Activated naive CD4-positive, alpha-beta T cell treated with anti-CD3 and anti-CD28 coated beads, Interleukin-2, amount 50 U/mL, for 24 hours (primary cell): ENCODE measurements around the gene EEF1A1.

Experiments
- H3K27ac Mint-ChIP-seq: one replicate; pipeline ENCODE4 v1.8.0; 2021; ENCODE audit warnings: mild to moderate bottlenecking, mixed read lengths
- H3K27me3 Mint-ChIP-seq: one replicate; pipeline ENCODE4 v1.8.0; 2021; ENCODE audit warnings: mixed read lengths
- H3K36me3 Mint-ChIP-seq: one replicate; pipeline ENCODE4 v1.8.0; 2021; ENCODE audit warnings: mixed read lengths
- H3K4me1 Mint-ChIP-seq: one replicate; pipeline ENCODE4 v1.8.0; 2021; ENCODE audit warnings: mixed read lengths
- H3K4me3 Mint-ChIP-seq: one replicate; pipeline ENCODE4 v1.8.0; 2021; ENCODE audit warnings: mild to moderate bottlenecking, mixed read lengths
- H3K9me3 Mint-ChIP-seq: one replicate; pipeline ENCODE4 v1.8.0; 2021; ENCODE audit warnings: mixed read lengths

EEF1A1 gene

DNA sequence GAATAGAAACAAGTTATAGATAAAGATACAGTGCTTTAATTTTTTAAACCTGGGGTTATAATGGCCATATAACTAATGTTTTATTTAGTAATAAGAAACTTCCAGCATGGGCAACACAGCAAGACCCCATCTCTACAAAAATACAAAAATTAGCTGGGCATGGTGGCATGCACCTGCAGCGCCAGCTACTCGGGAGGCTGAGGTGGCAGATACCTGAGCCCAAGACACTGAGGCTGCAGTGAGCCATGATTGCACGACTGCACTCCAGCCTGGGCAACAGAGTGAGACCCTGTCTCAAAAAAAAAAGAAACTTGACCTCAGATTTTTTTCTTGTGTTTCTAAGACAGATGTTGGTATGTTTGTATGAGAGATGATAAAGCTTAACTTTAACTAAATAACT is 22.9 kb downstream of the EEF1A1 start:
- H3K4me3 Mint-ChIP-seq = no peak overlapping the region
- no peak overlapping the region for H3K27ac Mint-ChIP-seq
- H3K27me3 Mint-ChIP-seq = no peaks in the 10 kb centered on the region
- peaks cover 6% of the 10 kb centered on the region for H3K36me3 Mint-ChIP-seq
- H3K9me3 Mint-ChIP-seq = no peaks in the 10 kb centered on the region
- no peaks in the 10 kb centered on the region for H3K4me1 Mint-ChIP-seq

DNA sequence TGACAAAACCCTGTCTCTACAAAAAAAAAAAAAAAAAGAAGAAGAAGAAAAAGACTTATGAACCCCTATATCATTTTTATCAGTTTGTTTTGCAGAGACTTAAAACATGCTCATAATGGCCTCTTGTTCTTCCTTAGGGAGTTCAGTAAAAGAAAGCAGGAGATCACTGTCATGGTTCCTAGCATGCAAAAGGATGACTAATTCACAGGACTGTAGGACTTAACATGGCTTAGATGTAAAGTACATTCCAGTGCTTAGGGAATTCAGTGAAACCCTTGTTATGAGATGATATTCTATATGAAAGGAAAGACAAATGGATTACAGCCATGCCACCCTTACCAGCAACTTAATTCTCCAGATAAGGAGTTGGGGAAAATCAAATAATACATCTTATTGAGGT is 29.5 kb downstream of the EEF1A1 start:
- H3K4me1 Mint-ChIP-seq = peaks cover 4% of the 10 kb centered on the region
- H3K27me3 Mint-ChIP-seq = no peaks in the 10 kb centered on the region
- no peak overlapping the region for H3K4me3 Mint-ChIP-seq
- peaks cover 22% of the 10 kb centered on the region for H3K36me3 Mint-ChIP-seq
- H3K9me3 Mint-ChIP-seq = no peaks in the 10 kb centered on the region
- no peak overlapping the region for H3K27ac Mint-ChIP-seq

DNA sequence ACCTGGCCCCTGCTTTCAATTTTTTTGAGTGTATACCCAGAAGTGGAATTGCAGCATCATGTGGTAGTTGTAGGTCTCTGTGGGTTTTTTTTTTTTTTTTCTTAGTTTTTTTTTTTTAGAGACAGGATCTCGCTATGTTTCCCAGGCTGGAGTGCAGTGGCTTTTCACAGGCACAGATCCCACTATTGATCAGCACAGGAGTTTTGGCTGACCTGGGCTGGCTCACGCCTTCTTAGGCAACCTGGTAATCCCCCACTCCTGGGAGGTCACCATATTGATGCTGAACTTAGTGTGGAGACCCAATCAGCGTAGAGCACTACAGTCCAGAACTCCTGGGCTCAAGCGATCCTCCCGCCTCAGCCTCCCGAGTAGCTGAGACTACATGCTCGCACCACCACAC is 33.4 kb downstream of the EEF1A1 start:
- Mint-ChIP-seq H3K36me3 (peaks cover 23% of the 10 kb centered on the region), H3K4me1 (peaks cover 4% of the 10 kb centered on the region), H3K27me3 (no peaks in the 10 kb centered on the region), H3K4me3 (no peak overlapping the region), H3K27ac (no peak overlapping the region), H3K9me3 (no peaks in the 10 kb centered on the region)

DNA sequence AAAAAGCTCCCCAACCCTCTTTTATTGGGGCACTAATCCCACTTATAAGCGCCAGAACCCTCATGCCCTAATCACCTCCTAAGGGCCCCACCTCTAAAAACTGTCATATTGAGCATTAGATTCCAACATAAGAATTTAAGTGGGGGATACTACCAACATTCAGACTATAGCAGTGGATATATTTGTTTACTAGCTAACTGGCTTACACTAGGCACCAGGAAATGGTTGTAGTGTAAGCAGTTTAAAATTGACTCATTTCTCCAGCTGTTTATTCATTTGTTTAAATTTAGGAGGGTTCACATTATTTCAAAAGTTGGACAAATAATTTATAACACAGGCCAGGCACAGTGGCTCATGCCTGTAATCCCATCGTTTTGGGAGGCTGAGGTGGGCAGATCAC is 36.4 kb downstream of the EEF1A1 start:
- H3K27me3 Mint-ChIP-seq = no peaks in the 10 kb centered on the region
- H3K4me1 Mint-ChIP-seq = no peaks in the 10 kb centered on the region
- H3K27ac Mint-ChIP-seq = no peak overlapping the region
- no peak overlapping the region for H3K4me3 Mint-ChIP-seq
- peaks cover 20% of the 10 kb centered on the region for H3K36me3 Mint-ChIP-seq
- no peaks in the 10 kb centered on the region for H3K9me3 Mint-ChIP-seq

DNA sequence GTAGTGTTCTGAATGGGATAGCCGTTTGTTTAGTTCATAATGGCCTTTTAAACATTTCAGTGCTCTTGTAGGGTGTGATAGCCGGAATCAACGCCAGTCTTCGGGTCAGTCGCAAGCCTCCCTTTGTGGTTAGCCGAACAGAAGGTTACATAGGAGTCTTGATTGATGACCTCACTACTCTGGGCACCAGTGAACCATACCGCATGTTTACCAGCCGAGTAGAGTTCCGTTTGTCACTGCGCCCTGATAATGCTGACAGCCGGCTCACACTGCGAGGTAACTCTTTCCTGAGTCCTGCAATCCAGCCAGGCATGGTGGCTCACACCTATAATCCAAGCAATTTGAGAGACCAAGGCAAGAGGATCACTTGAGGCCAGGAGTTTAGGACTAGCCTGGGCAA is 38.9 kb downstream of the EEF1A1 start:
- Mint-ChIP-seq H3K36me3 (peaks cover 8% of the 10 kb centered on the region), H3K27me3 (no peaks in the 10 kb centered on the region), H3K4me3 (no peak overlapping the region), H3K4me1 (no peaks in the 10 kb centered on the region), H3K27ac (no peak overlapping the region), H3K9me3 (no peaks in the 10 kb centered on the region)

DNA sequence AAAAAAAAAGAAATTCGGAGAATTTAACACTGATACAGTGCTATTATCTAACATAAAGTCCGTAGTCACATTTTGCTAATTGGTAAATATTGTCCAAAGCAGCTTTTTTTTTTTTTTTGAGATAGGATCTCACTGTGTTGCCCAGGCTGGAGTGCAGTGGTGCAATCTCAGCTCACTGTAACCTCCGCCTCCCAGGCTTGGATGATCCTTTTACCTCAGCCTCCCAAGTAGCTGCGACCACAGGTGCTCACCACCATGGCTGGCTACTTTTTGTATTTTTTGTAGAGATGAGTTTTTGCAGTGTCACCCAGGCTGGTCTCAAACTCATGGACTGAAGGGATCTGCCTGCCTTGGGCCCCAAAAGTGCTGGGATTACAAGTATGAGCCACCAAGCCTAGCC is 43.4 kb downstream of the EEF1A1 start:
- no peaks in the 10 kb centered on the region for H3K27me3 Mint-ChIP-seq
- peaks cover 2% of the 10 kb centered on the region for H3K4me1 Mint-ChIP-seq
- no peak overlapping the region for H3K4me3 Mint-ChIP-seq
- no peak overlapping the region for H3K27ac Mint-ChIP-seq
- peaks cover 8% of the 10 kb centered on the region for H3K36me3 Mint-ChIP-seq
- H3K9me3 Mint-ChIP-seq = no peaks in the 10 kb centered on the region

DNA sequence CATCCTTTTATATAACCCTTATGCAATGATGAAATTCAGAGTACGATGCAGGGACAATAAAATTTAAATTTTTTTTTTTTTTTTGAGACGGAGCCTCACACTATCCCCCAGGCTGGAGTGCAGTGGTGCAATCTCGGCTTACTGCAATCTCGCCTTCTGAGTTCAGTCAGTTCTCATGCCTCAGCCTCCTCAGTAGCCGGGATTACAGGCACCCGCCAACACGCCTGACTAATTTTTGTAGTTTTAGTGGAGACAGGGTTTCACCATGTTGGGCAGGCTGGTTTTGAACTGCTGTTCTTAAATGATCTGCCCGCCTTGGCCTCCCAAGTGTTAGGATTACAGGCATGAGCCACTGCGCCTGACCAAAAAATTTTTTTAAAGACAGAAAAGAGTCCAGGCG is 44.1 kb downstream of the EEF1A1 start:
- Mint-ChIP-seq H3K27me3 (no peaks in the 10 kb centered on the region), H3K27ac (no peak overlapping the region), H3K9me3 (no peaks in the 10 kb centered on the region), H3K4me1 (peaks cover 9% of the 10 kb centered on the region), H3K36me3 (peaks cover 12% of the 10 kb centered on the region), H3K4me3 (no peak overlapping the region)

DNA sequence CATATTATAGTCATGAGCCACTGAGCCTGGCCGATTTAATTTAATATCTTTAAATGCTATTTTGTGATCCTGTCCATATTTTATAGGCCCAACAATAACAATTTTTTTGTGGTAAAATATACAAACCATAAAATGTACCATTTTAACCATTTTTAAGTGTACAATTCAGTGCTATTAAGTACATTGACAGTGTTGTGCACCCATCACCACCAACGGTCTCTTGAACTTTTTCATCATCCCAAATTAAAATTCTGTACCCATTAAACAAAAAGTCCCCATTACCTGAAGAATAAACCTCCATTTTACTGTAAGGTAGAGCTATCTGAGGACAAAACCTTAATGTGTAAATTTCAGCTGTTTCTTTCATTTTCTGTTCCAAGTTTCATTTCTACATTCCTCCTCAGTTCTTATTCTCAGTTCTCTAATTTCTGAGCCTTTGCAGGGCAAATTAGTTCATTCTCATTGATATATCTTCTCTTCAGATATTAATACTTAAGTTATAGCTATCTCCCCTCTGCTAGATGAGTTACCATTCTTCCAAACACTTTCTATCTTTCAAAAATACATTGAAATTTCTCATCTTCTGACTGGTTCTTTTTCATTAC is 49.0 kb downstream of the EEF1A1 start:
- Mint-ChIP-seq H3K27me3 (no peaks in the 10 kb centered on the region), H3K9me3 (no peaks in the 10 kb centered on the region), H3K4me1 (peaks cover 11% of the 10 kb centered on the region), H3K4me3 (no peak overlapping the region), H3K27ac (peak overlapping the region; percentile 43), H3K36me3 (peaks cover 12% of the 10 kb centered on the region)
